SK-N-SH (cell line): Measurements from ENCODE around the gene CASP14.

Source experiments
- CTCF ChIP-seq: fragments of 200-600 bp; sonication (generic); IDR thresholded peaks from 2 replicates; pipeline ENCODE4 v1.6.1; 2017; ENCODE audit warnings: antibody characterized with exemption, mild to moderate bottlenecking, moderate library complexity
- EP300 ChIP-seq, 2 experiments: IDR thresholded peaks; 2 replicates each; pipeline versions ENCODE4 v1.4.0 to v1.6.1; 2012; ENCODE audit warnings: borderline replicate concordance in 1 of 2, low read depth in 1 of 2, low read length in 1 of 2
- EZH2phosphoT487 ChIP-seq: fragments of 200-600 bp; sonication (generic); IDR thresholded peaks from 2 replicates; pipeline ENCODE4 v1.6.1; 2017; ENCODE audit warnings: low read depth, mixed run types, mild to moderate bottlenecking, antibody characterized with exemption, moderate library complexity, borderline replicate concordance
- FOXM1 ChIP-seq: IDR thresholded peaks from 2 replicates; pipeline ENCODE4 v1.4.0; 2012; ENCODE audit warnings: low read depth, mild to moderate bottlenecking
- MAX ChIP-seq: IDR thresholded peaks from 2 replicates; pipeline ENCODE4 v1.4.0; 2012; ENCODE audit warnings: low read depth
- PBX3 ChIP-seq: IDR thresholded peaks from 2 replicates; pipeline ENCODE4; 2012
- POLR2AphosphoS5 ChIP-seq: IDR thresholded peaks from 2 replicates; pipeline ENCODE4 v1.6.1; 2012; ENCODE audit warnings: low read depth, low read length
- REST ChIP-seq: IDR thresholded peaks from 2 replicates; pipeline ENCODE4 v1.6.1; 2012; ENCODE audit warnings: mild to moderate bottlenecking, low read depth, low read length, moderate library complexity
- USF1 ChIP-seq: IDR thresholded peaks from 2 replicates; pipeline ENCODE4 v1.4.0; 2012; ENCODE audit warnings: low read depth, borderline replicate concordance
- YY1 ChIP-seq: IDR thresholded peaks from 2 replicates; pipeline ENCODE4 v1.4.0; 2012; ENCODE audit warnings: low read depth, mild to moderate bottlenecking

- no peak for TF ChIP-seq CTCF
- TF ChIP-seq POLR2AphosphoS5 = no peak
- TF ChIP-seq REST = no peak
- TF ChIP-seq PBX3 = no peak
- TF ChIP-seq YY1 = no peak
- no peak for TF ChIP-seq MAX
- no peak for TF ChIP-seq EZH2phosphoT487
- no peak for TF ChIP-seq USF1
- no peak for TF ChIP-seq EP300 (IDR thresholded peaks at IDR 0.05; ENCODE audit: borderline replicate concordance in 1 of 2, low read depth in 1 of 2, low read length in 1 of 2)
- TF ChIP-seq FOXM1 = no peak
These were observed 1.4 kb downstream of the CASP14 start for GRCh38 chr19:15050639-15051038.
